ENCODE results near the gene CYSLTR2. TPM values are rescaled to one million over a fixed set of nuclear protein-coding genes. Genes with fewer than 3 reads are reported as not detected.

CYSLTR2 gene
- total RNA-seq, 1 donor from 2014 or later, result 2.1 TPM

DNA sequence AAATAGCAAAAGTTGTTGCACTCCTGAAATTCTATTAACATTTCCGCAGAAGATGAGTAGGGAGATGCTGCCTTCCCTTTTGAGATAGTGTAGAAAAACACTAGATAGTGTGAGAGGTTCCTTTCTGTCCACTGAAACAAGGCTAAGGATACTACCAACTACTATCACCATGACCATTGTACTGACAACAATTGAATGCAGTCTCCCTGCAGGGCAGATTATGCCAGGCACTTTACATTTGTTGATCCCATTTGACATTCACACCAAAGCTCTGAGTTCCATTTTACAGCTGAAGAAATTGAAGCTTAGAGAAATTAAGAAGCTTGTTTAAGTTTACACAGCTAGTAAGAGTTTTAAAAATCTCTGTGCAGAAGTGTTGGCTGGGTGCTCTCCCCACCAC lies 55.0 kb downstream of the CYSLTR2 start:
- Histone ChIP-seq H2AFZ (ENCODE audit: low read depth, low read length) (no peak overlapping the region), H3K9me3 (ENCODE audit: insufficient read depth, low read depth, low read length) (no peaks in the 10 kb centered on the region), H3K36me3 (ENCODE audit: insufficient read depth, low read length) (no peaks in the 10 kb centered on the region), H3K4me1 (ENCODE audit: insufficient read depth, low read length) (no peaks in the 10 kb centered on the region), H3K9ac (ENCODE audit: low read length) (no peak overlapping the region), H3K27me3 (ENCODE audit: insufficient read depth, low read length) (no peaks in the 10 kb centered on the region), H3K79me2 (ENCODE audit: insufficient read depth, low read length) (no peaks in the 10 kb centered on the region), H3K4me2 (ENCODE audit: low read length) (no peak overlapping the region), H3K4me3 (ENCODE audit: insufficient read depth, low read depth, low read length) (no peak overlapping the region), H3K27ac (ENCODE audit: low read depth, low read length) (no peak overlapping the region), H4K20me1 (ENCODE audit: insufficient read depth, low read length) (no peaks in the 10 kb centered on the region)
- DNase-seq (ENCODE audit: low read depth), result no peak
- peaks cover 6% of the 10 kb centered on the region for H3K4me1 Mint-ChIP-seq (ENCODE audit: low read depth, unreplicated experiment)
- H3K27me3 Mint-ChIP-seq (ENCODE audit: low read depth, unreplicated experiment), result no peaks in the 10 kb centered on the region
- no peak for FAIRE-seq
- no peak for TF ChIP-seq EZH2 (IDR thresholded peaks at IDR 0.05; ENCODE audit: insufficient read depth, low read length)
- no peaks in the 10 kb centered on the region for H3K36me3 Mint-ChIP-seq (ENCODE audit: low read depth, unreplicated experiment)
- no peak overlapping the region for H3K4me3 Mint-ChIP-seq (ENCODE audit: unreplicated experiment)
- no peaks in the 10 kb centered on the region for H3K9me3 Mint-ChIP-seq (ENCODE audit: unreplicated experiment)
- H3K27ac Mint-ChIP-seq (ENCODE audit: unreplicated experiment), result peak overlapping the region; percentile 49

DNA sequence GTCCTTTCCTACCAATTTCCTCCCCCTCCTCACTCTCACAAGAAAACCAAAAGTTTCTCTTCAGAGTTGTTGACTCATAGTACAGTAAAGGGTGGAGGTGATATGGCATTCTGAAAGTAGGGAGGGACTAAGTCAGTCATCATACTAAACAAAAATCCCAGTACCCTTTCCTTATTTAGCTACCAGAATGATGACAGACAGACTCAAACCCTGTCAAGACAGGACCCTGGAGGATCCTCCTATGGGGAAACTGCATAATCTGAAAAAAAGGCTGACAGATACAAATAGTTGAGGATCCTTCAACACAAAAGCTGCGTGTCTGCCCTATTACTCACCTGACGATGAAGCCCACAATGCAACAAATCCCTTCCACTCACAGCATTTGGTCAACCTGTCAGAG lies 55.5 kb downstream of the CYSLTR2 start:
- H3K9me3 Mint-ChIP-seq (ENCODE audit: unreplicated experiment), result no peaks in the 10 kb centered on the region
- TF ChIP-seq EZH2 (IDR thresholded peaks at IDR 0.05; ENCODE audit: insufficient read depth, low read length) (no peak), CTCF (IDR thresholded peaks at IDR 0.05; ENCODE audit: insufficient read depth, low read depth, low read length) (no peak)
- Histone ChIP-seq H3K36me3 (ENCODE audit: insufficient read depth, low read length) (no peaks in the 10 kb centered on the region), H4K20me1 (ENCODE audit: insufficient read depth, low read length) (no peaks in the 10 kb centered on the region), H3K9me3 (ENCODE audit: insufficient read depth, low read depth, low read length) (no peaks in the 10 kb centered on the region), H3K9ac (ENCODE audit: low read length) (no peak overlapping the region), H3K4me3 (ENCODE audit: insufficient read depth, low read depth, low read length) (no peak overlapping the region), H3K79me2 (ENCODE audit: insufficient read depth, low read length) (no peaks in the 10 kb centered on the region), H2AFZ (ENCODE audit: low read depth, low read length) (no peak overlapping the region), H3K4me1 (ENCODE audit: insufficient read depth, low read length) (no peaks in the 10 kb centered on the region), H3K27ac (ENCODE audit: low read depth, low read length) (no peak overlapping the region), H3K27me3 (ENCODE audit: insufficient read depth, low read length) (no peaks in the 10 kb centered on the region), H3K4me2 (ENCODE audit: low read length) (no peak overlapping the region)
- DNase-seq (ENCODE audit: low read depth) (peak; percentile 4), FAIRE-seq (peak; percentile 41)
- H3K4me1 Mint-ChIP-seq (ENCODE audit: low read depth, unreplicated experiment), result peaks cover 6% of the 10 kb centered on the region
- H3K27ac Mint-ChIP-seq (ENCODE audit: unreplicated experiment), result peak overlapping the region; percentile 49
- H3K27me3 Mint-ChIP-seq (ENCODE audit: low read depth, unreplicated experiment), result no peaks in the 10 kb centered on the region
- no peaks in the 10 kb centered on the region for H3K36me3 Mint-ChIP-seq (ENCODE audit: low read depth, unreplicated experiment)
- H3K4me3 Mint-ChIP-seq (ENCODE audit: unreplicated experiment), result no peak overlapping the region

GRCh38 chr13:48710160-48710559 lies 56.4 kb downstream of the CYSLTR2 start:
- FAIRE-seq (no peak), DNase-seq (ENCODE audit: low read depth) (no peak)
- H3K79me2 ChIP-seq (ENCODE audit: insufficient read depth, low read length), result no peaks in the 10 kb centered on the region
- H3K4me1 ChIP-seq (ENCODE audit: insufficient read depth, low read length), result no peaks in the 10 kb centered on the region
- no peaks in the 10 kb centered on the region for H3K27me3 ChIP-seq (ENCODE audit: insufficient read depth, low read length)
- H2AFZ ChIP-seq (ENCODE audit: low read depth, low read length), result no peak overlapping the region
- TF ChIP-seq EZH2 (IDR thresholded peaks at IDR 0.05; ENCODE audit: insufficient read depth, low read length) (no peak), CTCF (IDR thresholded peaks at IDR 0.05; ENCODE audit: insufficient read depth, low read depth, low read length) (no peak)
- no peak overlapping the region for H3K9ac ChIP-seq (ENCODE audit: low read length)
- Mint-ChIP-seq H3K27ac (ENCODE audit: unreplicated experiment) (no peak overlapping the region), H3K4me1 (ENCODE audit: low read depth, unreplicated experiment) (peaks cover 6% of the 10 kb centered on the region), H3K9me3 (ENCODE audit: unreplicated experiment) (peaks cover 3% of the 10 kb centered on the region), H3K36me3 (ENCODE audit: low read depth, unreplicated experiment) (no peaks in the 10 kb centered on the region), H3K4me3 (ENCODE audit: unreplicated experiment) (no peak overlapping the region), H3K27me3 (ENCODE audit: low read depth, unreplicated experiment) (no peaks in the 10 kb centered on the region)
- no peaks in the 10 kb centered on the region for H3K36me3 ChIP-seq (ENCODE audit: insufficient read depth, low read length)
- no peak overlapping the region for H3K4me2 ChIP-seq (ENCODE audit: low read length)
- no peaks in the 10 kb centered on the region for H3K9me3 ChIP-seq (ENCODE audit: insufficient read depth, low read depth, low read length)
- H4K20me1 ChIP-seq (ENCODE audit: insufficient read depth, low read length), result no peaks in the 10 kb centered on the region
- no peak overlapping the region for H3K27ac ChIP-seq (ENCODE audit: low read depth, low read length)
- no peak overlapping the region for H3K4me3 ChIP-seq (ENCODE audit: insufficient read depth, low read depth, low read length)
